Neural cell (in vitro differentiated cells): ENCODE measurements around the gene IPO8. TPM values are rescaled to one million over a fixed set of nuclear protein-coding genes. Genes with fewer than 3 reads are reported as not detected.

ENCODE experiments used
- H2AFZ ChIP-seq: fragments of 200-600, 300-800 bp; sonication (generic), shearing (Covaris generic); 2 replicates; pipeline ENCODE4 v1.6.0; 2014; ENCODE audit warnings: low read depth, mild to moderate bottlenecking, antibody characterized with exemption, low read length, moderate library complexity
- H3F3A ChIP-seq: fragments of 200-600 bp; shearing (Covaris generic); 2 replicates; pipeline ENCODE4 v1.6.1; 2016; ENCODE audit warnings: mild to moderate bottlenecking, moderate library complexity, mixed read lengths, antibody characterized with exemption, low read length; ENCODE audit not compliant: insufficient read depth, poor library complexity, severe bottlenecking
- H3K27ac ChIP-seq: fragments of 200-600, 300-800 bp; sonication (generic), shearing (Covaris generic); 2 replicates; pipeline ENCODE4 v1.5.1; 2014; ENCODE audit warnings: mild to moderate bottlenecking, low read length, moderate library complexity
- H3K27me3 ChIP-seq: fragments of 300-800, 200-600 bp; sonication (generic), shearing (Covaris generic); 2 replicates; pipeline ENCODE4 v1.6.0; 2014; ENCODE audit warnings: mild to moderate bottlenecking, low read depth, low read length, moderate library complexity; ENCODE audit not compliant: insufficient read depth
- H3K36me3 ChIP-seq: fragments of 300-800, 200-600 bp; sonication (generic), shearing (Covaris generic); 2 replicates; pipeline ENCODE4 v1.5.1; 2014; ENCODE audit warnings: mild to moderate bottlenecking, antibody characterized with exemption, low read length, moderate library complexity; ENCODE audit not compliant: insufficient read depth
- H3K4me2 ChIP-seq: fragments of 300-800, 200-600 bp; sonication (generic), shearing (Covaris generic); 2 replicates; pipeline ENCODE4 v1.6.0; 2014; ENCODE audit warnings: mild to moderate bottlenecking, low read length
- H3K4me3 ChIP-seq: fragments of 300-800, 200-600 bp; sonication (generic), shearing (Covaris generic); 2 replicates; pipeline ENCODE4 v1.5.1; 2014; ENCODE audit warnings: mild to moderate bottlenecking, low read length, moderate library complexity
- H3K79me2 ChIP-seq: fragments of 200-600 bp; shearing (Covaris generic); replicated peaks from 2 replicates; pipeline ENCODE4 v1.6.0; 2014; ENCODE audit warnings: mild to moderate bottlenecking, low read length, moderate library complexity; ENCODE audit not compliant: insufficient read depth
- H3K9ac ChIP-seq: fragments of 300-800, 200-600 bp; sonication (generic), shearing (Covaris generic); 2 replicates; pipeline ENCODE4 v1.6.1; 2016; ENCODE audit warnings: mild to moderate bottlenecking, low read length, mixed read lengths
- H3K9me2 ChIP-seq: fragments of 200-600 bp; shearing (Covaris generic); 2 replicates; pipeline ENCODE4 v1.6.1; 2016; ENCODE audit warnings: mild to moderate bottlenecking, low read length, mixed read lengths; ENCODE audit not compliant: insufficient read depth
- H3K9me3 ChIP-seq: fragments of 200-600, 300-800 bp; sonication (generic), shearing (Covaris generic); 2 replicates; pipeline ENCODE4 v1.6.1; 2016; ENCODE audit warnings: mild to moderate bottlenecking, mixed run types, low read length, moderate library complexity, mixed read lengths
- H4K20me1 ChIP-seq: fragments of 200-600 bp; shearing (Covaris generic); 2 replicates; pipeline ENCODE4 v1.6.1; 2016; ENCODE audit warnings: mild to moderate bottlenecking, mixed run types; ENCODE audit not compliant: insufficient read depth
- CTCF ChIP-seq: fragments of 450-650 bp; IDR thresholded peaks from 2 replicates; pipeline ENCODE4 v1.5.1; 2014; ENCODE audit warnings: antibody characterized with exemption, mild to moderate bottlenecking, moderate library complexity; ENCODE audit not compliant: poor library complexity, severe bottlenecking
- EP300 ChIP-seq: fragments of 450-650 bp; conservative IDR thresholded peaks from 2 replicates; pipeline ENCODE4 v1.6.1; 2014; ENCODE audit warnings: antibody characterized with exemption, mild to moderate bottlenecking, moderate library complexity; ENCODE audit not compliant: poor library complexity, severe bottlenecking
- EZH2 ChIP-seq: fragments of 200-600, 300-800 bp; shearing (Covaris generic), sonication (generic); IDR thresholded peaks from 2 replicates; pipeline ENCODE4 v1.6.1; 2014; ENCODE audit warnings: antibody characterized with exemption, low read length, borderline replicate concordance, mild to moderate bottlenecking; ENCODE audit not compliant: insufficient read depth, poor library complexity, severe bottlenecking
- MXI1 ChIP-seq: fragments of 450-650 bp; conservative IDR thresholded peaks from 2 replicates; pipeline ENCODE4 v1.6.1; 2014; ENCODE audit warnings: antibody characterized with exemption, mild to moderate bottlenecking; ENCODE audit not compliant: poor library complexity, severe bottlenecking
- POLR2AphosphoS5 ChIP-seq: IDR thresholded peaks from 2 replicates; pipeline ENCODE4 v1.6.1; 2012
- RAD21 ChIP-seq: fragments of 450-650 bp; conservative IDR thresholded peaks from 2 replicates; pipeline ENCODE4 v1.6.1; 2014; ENCODE audit warnings: antibody characterized with exemption, mild to moderate bottlenecking, moderate library complexity
- REST ChIP-seq: IDR thresholded peaks from 2 replicates; pipeline ENCODE4 v1.6.1; 2012; ENCODE audit warnings: borderline replicate concordance
- SMC3 ChIP-seq: fragments of 450-650 bp; conservative IDR thresholded peaks from 2 replicates; pipeline ENCODE4 v1.6.1; 2014; ENCODE audit warnings: antibody characterized with exemption, mild to moderate bottlenecking, moderate library complexity; ENCODE audit not compliant: poor library complexity
- TAF1 ChIP-seq: IDR thresholded peaks from 2 replicates; pipeline ENCODE4 v1.6.1; 2012; ENCODE audit warnings: low read depth
- polyA plus RNA-seq: library from polyadenylated mRNA; depleted of rRNA; stranded (reverse); fragments of >200 nt; gene quantifications from 2 replicates; pipeline ENCODE4 v1.2.3, GENCODE V29; 2014

Gene IPO8
- polyA plus RNA-seq, 1 donor from 2014 or later, result 18.8 TPM

DNA sequence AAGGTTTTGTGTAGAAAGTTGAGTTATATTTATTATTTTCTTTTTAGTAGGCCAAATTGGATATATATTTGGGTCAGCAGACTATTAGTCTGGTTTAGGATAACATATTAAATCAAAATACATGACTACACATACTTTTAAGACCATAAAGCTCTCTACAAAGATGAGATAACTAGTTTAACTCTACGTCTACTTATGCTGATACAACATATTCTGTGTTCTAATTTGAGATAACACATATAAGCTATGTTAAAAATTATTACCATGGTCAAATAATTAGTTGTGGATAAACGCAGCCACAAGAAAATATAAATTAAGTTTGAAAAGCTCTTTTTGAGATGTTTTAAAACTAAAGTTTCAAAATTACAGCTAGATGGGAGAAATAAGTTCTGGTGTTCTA is 55.3 kb downstream of the IPO8 start:
- Histone ChIP-seq H3K4me3 (no peak overlapping the region), H3K4me2 (no peak overlapping the region), H3F3A (no peaks in the 10 kb centered on the region), H2AFZ (no peak overlapping the region), H4K20me1 (no peaks in the 10 kb centered on the region), H3K9me2 (no peaks in the 10 kb centered on the region), H3K27me3 (no peaks in the 10 kb centered on the region), H3K79me2 (no peaks in the 10 kb centered on the region), H3K9ac (no peak overlapping the region), H3K9me3 (no peaks in the 10 kb centered on the region), H3K27ac (no peak overlapping the region), H3K36me3 (no peaks in the 10 kb centered on the region)
- TF ChIP-seq SMC3, result no peak
- TF ChIP-seq MXI1, result no peak
- no peak for TF ChIP-seq TAF1
- TF ChIP-seq EZH2, result no peak
- TF ChIP-seq REST, result no peak
- TF ChIP-seq EP300, result no peak
- no peak for TF ChIP-seq RAD21

DNA sequence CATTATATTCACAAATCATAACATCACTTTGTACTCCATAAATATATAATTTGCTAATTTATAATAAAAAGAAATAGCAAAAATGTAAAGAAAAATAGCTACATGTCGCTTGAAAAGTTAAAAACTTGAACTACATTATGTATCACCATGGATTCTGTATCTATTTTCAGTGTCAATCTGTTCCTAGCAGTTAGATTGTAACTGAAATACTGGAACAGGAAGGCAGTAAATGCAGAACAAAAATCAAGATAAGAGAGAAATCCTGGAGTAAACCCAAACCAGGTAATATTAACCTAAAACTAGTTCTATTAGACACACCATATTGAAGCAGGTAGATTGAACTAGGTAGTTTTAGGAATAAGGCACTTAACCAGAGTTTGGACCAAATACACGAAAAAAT is 60.3 kb downstream of the IPO8 start:
- Histone ChIP-seq H4K20me1 (no peaks in the 10 kb centered on the region), H3K79me2 (no peaks in the 10 kb centered on the region), H3F3A (no peaks in the 10 kb centered on the region), H2AFZ (no peak overlapping the region), H3K9me3 (no peaks in the 10 kb centered on the region), H3K27ac (no peak overlapping the region), H3K9me2 (peaks cover 3% of the 10 kb centered on the region), H3K36me3 (peaks cover 4% of the 10 kb centered on the region), H3K27me3 (no peaks in the 10 kb centered on the region), H3K9ac (no peak overlapping the region), H3K4me2 (no peak overlapping the region), H3K4me3 (no peak overlapping the region)
- TF ChIP-seq SMC3, result no peak
- no peak for TF ChIP-seq POLR2AphosphoS5
- no peak for TF ChIP-seq TAF1
- no peak for TF ChIP-seq EP300
- no peak for TF ChIP-seq CTCF
- TF ChIP-seq EZH2, result no peak
- no peak for TF ChIP-seq MXI1
- no peak for TF ChIP-seq RAD21
- TF ChIP-seq REST, result no peak
